NCI-H2227 (cell line): ENCODE data around the gene ARHGAP35.
"Not testable (repeated sequence)": the region's sequence is repeated elsewhere in the genome, so short reads cannot be mapped to it uniquely, and the experiment has no call there.

Source experiments
- DNase-seq: peaks from one replicate; lab custom pipeline; 2025; ENCODE audit not compliant: unreplicated experiment; lab: John Stamatoyannopoulos, UW

Gene ARHGAP35

GRCh38 chr19:46860846-46861690 lies at the start of gene ARHGAP35:
TSS of gene ARHGAP35 (plus strand) at chr19:46860997. CDS start at chr19:46918676, 57,679 bp downstream.
- no peak for DNase-seq

- DNase-seq, result no peak
These were observed 47.6 kb upstream of the ARHGAP35 start for GRCh38 chr19:46812977-46813838.

- DNase-seq, result no peak
These were observed 46.9 kb upstream of the ARHGAP35 start for GRCh38 chr19:46813839-46814358.

- no peak for DNase-seq
These were observed 44.8 kb upstream of the ARHGAP35 start for GRCh38 chr19:46815833-46816627.

- DNase-seq, result no peak
These were observed 42.0 kb upstream of the ARHGAP35 start for GRCh38 chr19:46818812-46819211.

- no peak for DNase-seq
These were observed 39.0 kb upstream of the ARHGAP35 start for GRCh38 chr19:46821512-46822409.

- DNase-seq, result not testable (repeated sequence)
These were observed 38.4 kb upstream of the ARHGAP35 start for GRCh38 chr19:46822410-46822787.

- DNase-seq, result no peak
These were observed 37.7 kb upstream of the ARHGAP35 start for GRCh38 chr19:46823049-46823448.

- DNase-seq, result no peak
These were observed 35.7 kb upstream of the ARHGAP35 start for GRCh38 chr19:46824890-46825730.

GRCh38 chr19:46825731-46826055 lies 35.1 kb upstream of the ARHGAP35 start:
- no peak for DNase-seq

- no peak for DNase-seq
These were observed 32.3 kb upstream of the ARHGAP35 start for GRCh38 chr19:46828484-46828883.

GRCh38 chr19:46830864-46831263 lies 29.9 kb upstream of the ARHGAP35 start:
- DNase-seq, result no peak

GRCh38 chr19:46834121-46834520 lies 26.7 kb upstream of the ARHGAP35 start:
- no peak for DNase-seq

GRCh38 chr19:46834984-46835383 lies 25.8 kb upstream of the ARHGAP35 start:
- no peak for DNase-seq

- DNase-seq, result no peak
These were observed 22.6 kb upstream of the ARHGAP35 start for GRCh38 chr19:46838160-46838559.

GRCh38 chr19:46839752-46840497 lies 20.9 kb upstream of the ARHGAP35 start:
- DNase-seq, result no peak

- peak; percentile 72 for DNase-seq
These were observed 20.3 kb upstream of the ARHGAP35 start for GRCh38 chr19:46840498-46840942.

GRCh38 chr19:46841458-46842083 lies 19.2 kb upstream of the ARHGAP35 start:
- no peak for DNase-seq
